Activated CD8-positive, alpha-beta memory T cell treated with anti-CD3 and anti-CD28 coated beads, Interleukin-2, amount 50 U/mL, for 1 hour (primary cell): ENCODE measurements around the gene RAP1GDS1.
"Not testable (repeated sequence)": the region's sequence is repeated elsewhere in the genome, so short reads cannot be mapped to it uniquely, and the experiment has no call there.

Experiments
- DNase-seq: peaks from one replicate; pipeline ENCODE4 v3.0.0-alpha.2; 2020; ENCODE audit errors: extremely low read depth

RAP1GDS1 gene

GRCh38 chr4:98288671-98289070 lies 27.5 kb downstream of the RAP1GDS1 start:
- not testable (repeated sequence) for DNase-seq

DNA sequence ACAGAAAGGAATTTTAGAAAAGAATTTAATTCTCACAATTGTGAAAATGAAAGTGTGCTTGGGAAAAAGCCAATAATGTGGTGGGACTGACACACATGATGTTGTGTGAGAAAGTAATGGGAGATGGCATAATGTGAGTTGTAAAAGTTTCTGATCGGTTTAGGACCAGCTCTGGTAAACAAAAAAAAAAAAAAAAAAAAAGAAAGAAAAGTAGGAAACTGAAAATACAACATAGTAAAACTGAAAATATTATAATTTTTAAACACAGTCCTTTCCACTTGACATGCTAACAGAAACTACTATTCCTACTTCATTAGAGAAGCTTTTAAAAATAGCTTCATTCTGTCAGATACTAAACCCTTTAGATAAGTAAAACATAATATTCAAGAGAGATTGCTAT lies 28.2 kb downstream of the RAP1GDS1 start:
- no peak for DNase-seq

DNA sequence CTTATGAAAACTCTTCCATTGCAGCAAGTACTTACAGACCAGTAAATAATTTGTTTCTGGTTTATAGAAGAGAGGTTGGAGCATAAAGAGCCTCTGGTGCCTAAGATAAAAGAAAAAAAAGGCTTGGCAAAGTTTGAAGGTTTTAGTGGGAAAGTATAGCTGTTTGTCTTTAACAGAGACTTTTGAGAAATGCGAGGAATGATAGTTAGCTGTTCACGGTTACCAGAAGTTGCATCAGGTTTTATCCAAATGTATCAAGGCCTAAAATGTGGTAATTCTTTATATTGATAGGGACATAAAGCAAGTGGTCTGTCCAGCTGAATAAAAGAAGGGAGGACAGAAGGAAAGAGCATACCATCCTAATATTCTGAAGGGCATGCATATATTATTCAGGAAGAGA lies 29.3 kb downstream of the RAP1GDS1 start:
- no peak for DNase-seq

DNA sequence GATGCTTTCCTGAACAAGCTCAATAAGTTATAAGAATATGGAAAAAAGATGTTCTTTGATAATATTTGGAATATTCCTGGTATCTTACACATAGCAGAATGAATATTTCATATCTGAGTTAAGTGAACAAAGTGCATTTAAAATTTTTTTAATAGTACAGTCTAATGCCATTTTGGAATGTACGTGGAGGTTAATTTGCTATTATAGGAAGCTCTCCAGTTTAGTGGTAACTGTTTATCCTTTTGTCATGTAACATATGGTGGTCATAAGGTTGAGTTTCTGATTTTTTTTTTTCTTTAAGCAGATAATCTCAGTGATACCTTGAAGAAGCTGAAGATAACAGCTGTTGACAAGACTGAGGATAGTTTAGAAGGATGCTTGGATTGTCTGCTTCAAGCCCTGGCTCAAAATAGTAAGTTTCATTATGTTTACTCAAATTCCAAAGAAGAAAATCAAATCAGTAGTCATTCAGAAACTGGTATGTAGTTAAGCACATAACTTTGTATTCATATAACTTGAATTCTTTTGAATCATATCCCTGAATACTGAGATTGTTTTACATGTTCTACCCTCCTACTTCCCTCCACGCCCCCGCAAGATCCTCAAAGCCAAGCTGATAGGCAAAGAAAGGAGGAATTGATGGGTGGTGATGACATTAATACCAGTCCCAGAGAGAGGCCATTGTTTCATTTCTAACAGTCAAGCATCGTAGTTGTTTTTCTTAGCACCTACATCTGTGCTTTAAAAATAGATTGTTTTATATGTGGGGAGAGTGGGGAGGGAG lies 32.1 kb downstream of the RAP1GDS1 start:
- no peak for DNase-seq

DNA sequence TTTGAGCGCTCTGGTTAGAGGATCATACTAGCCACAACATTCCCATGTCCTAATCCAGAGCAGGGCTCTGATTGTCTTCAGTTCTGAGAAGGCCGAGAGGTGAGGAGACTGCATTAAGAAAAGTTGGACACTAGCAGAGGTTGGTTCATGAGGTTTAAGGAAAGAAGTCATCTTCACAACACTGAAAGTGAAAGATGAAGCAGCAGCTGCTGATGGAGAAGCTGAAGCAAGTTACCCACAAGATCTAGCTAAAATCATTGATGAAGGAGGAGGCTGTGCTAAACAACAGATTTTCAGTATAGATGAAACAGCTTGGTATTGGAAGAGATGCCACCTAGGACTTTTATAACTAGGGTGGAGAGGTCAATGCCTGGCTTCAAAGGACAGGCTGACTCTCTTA lies 36.8 kb downstream of the RAP1GDS1 start:
- no peak for DNase-seq

GRCh38 chr4:98300706-98301105 lies 39.5 kb downstream of the RAP1GDS1 start:
- no peak for DNase-seq

DNA sequence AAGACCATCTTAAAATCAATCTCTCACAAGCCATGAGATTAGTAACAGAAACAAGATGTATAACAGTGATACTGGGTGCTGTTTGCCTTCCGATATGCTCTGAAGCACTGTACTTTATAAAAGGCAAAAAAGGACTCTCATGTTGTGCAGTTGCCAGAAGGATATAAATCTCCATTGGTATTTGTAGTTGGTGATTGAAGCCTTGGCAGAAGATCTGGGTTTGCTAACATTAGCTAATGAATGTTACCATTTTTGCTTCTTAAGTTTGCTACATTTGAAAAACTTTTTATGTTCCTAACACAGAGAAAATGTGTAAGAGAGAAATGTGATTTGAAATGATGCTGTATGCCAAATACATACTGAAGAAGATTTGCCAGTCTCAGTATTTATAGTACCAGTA lies 44.4 kb downstream of the RAP1GDS1 start:
- no peak for DNase-seq

GRCh38 chr4:98310867-98311266 lies 49.7 kb downstream of the RAP1GDS1 start:
- no peak for DNase-seq

DNA sequence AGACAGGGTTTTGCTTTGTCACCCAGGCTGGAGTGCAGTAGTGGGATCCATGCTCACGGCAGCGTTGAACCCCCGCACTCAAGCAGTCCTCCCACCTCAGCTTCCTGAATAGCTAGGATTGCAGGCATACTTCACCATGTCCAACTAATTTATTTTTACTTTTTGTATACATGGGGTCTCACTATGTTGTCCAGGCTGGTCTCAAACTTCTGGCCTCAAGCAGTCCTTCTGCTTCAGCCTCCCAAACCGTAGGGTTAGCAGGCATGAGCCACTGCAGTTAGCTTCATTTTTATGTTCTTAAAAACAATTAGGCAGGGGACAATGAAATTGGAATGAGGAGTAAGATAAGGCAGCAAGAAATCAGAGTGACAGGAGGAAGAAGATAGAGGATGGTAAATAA lies 50.5 kb downstream of the RAP1GDS1 start:
- no peak for DNase-seq

GRCh38 chr4:98314791-98315565 lies 53.8 kb downstream of the RAP1GDS1 start:
- no peak for DNase-seq

- no peak for DNase-seq
These were observed 57.3 kb downstream of the RAP1GDS1 start for GRCh38 chr4:98318521-98318920.

- no peak for DNase-seq
These were observed 57.8 kb downstream of the RAP1GDS1 start for GRCh38 chr4:98319021-98319420.

DNA sequence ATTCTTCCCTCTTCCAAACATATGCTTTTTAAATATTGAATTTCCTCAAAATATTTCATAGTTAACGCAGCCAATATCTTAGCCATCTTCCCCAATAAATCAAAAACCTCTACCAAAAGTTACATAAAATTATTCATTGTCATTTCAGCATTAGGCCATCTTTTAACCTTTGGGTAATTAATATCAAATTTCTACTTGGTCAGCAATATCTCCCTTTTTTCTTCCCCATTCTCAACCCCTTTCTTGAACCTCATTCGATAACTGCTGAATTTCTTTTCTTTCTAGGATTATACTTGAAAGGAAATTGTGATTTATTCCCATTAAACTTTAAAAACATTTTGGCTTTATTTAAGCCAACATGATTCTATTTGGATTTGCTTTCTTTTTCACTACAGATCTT lies 65.0 kb downstream of the RAP1GDS1 start:
- DNase-seq: no peak

- no peak for DNase-seq
These were observed 66.5 kb downstream of the RAP1GDS1 start for GRCh38 chr4:98327694-98328093.

DNA sequence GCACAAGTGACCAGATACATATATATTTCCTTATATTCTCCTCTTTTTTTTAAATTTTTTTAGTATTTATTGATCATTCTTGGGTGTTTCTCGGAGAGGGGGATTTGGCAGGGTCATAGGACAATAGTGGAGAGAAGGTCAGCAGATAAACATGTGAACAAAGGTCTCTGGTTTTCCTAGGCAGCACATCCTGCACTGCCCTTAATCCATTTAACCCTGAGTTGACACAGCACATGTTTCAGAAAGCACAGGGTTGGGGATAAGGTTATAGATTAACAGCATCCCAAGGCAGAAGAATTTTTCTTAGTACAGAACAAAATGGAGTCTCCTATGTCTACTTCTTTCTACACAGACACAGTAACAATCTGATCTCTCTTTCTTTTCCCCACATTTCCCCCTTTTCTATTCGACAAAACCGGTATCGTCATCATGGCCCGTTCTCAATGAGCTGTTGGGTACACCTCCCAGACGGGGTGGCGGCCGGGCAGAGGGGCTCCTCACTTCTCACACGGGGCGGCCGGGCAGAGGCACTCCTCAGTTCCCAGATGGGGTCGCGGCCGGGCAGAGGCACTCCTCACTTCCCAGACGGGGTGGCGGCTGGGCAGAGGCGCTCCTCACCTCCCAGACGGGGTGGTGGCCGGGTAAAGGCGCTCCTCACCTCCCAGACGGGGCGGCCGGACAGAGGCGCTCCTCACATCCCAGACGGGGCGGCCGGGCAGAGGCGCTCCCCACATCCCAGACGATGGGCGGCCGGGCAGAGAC lies 68.9 kb downstream of the RAP1GDS1 start:
- DNase-seq: not testable (repeated sequence)

GRCh38 chr4:98332017-98332416 lies 70.8 kb downstream of the RAP1GDS1 start:
- DNase-seq: no peak

- no peak for DNase-seq
These were observed 73.3 kb downstream of the RAP1GDS1 start for GRCh38 chr4:98334461-98334860.

DNA sequence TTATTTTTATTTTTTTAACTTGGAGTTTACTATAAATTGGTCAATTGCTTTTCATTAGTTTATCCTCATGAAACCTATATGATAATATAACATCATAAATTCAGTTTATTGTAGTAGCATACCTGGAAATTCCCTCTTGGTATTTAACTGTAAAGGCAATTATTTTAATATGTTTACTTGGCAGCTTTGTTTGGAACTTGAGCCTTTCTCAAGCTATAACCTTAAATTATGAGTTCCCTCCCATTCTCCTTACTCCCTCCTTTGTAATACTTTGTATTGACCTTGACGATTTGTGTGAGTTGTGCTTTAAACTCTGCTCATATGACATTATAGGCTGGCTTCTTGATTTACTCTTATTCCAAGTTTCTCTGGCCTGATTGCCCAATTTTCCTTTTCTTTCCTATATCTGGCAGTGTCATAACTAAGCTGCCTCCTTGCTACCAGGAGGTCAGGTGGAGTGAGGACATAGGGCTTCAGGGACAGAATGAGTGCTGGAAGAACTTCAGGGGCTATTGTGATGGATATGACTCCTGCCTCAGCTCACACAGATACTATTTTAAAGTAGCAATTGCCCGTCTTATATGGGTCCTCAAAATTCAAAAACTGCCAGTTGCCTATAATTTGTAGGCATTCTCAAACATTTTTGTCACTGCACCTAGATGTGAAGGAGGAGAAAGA lies 77.7 kb downstream of the RAP1GDS1 start:
- DNase-seq: no peak

DNA sequence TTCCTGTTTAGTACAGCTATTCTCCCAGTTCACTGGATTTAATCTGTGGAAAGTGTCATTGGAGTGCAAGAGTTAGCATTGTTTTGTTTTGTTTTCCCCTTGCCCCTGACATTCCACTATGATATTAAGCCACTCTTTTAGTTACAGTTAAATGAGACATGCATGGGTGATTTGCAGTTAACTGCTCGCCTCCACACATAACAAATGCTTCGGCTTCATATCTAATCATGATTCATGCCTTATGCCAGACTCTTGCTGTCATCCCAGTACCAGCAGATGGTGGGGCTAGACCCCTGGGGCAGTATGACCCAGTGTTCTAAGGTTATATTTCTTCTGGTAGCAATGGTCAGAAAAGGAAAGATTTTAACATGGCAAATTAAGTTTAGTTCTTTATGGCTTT lies 80.1 kb downstream of the RAP1GDS1 start:
- no peak for DNase-seq

- DNase-seq: no peak
These were observed 82.4 kb downstream of the RAP1GDS1 start for GRCh38 chr4:98343626-98344025.

DNA sequence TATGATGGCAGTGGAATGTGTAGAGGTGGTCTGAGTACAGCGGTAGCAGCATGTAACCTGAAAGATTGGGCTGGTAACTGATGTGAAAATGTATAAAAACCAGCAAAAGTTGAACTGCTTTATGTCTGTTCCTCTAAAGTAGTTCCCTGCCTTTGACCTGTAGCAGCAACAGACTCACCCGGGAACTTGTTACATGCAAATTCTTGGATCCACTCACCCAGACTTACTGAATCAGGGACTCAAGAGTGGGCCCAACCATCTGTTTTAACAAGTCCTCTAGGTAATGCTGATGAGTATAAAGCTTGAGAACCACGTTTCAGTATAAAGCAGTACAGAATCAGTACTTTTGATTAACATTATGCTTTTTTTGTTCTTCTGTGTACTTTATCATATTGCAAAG lies 84.7 kb downstream of the RAP1GDS1 start:
- no peak for DNase-seq

DNA sequence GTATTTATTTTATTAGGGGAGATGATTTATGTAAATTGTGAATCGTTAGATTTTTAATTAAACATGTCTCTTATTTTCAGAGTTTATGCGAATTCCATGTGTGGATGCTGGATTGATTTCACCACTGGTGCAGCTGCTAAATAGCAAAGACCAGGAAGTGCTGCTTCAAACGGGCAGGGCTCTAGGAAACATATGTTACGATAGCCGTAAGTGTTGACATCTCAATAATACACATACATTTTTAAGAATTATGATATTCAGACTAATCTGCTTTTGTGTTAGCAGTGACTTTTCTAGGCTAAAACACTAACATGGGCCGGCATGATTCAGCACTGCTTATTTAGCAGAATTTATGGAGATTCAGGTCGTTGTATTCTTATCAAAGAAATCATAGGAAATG lies 91.2 kb downstream of the RAP1GDS1 start:
- DNase-seq: no peak
